ENCODE results near the gene KDELR1.

The KDELR1 gene

DNA sequence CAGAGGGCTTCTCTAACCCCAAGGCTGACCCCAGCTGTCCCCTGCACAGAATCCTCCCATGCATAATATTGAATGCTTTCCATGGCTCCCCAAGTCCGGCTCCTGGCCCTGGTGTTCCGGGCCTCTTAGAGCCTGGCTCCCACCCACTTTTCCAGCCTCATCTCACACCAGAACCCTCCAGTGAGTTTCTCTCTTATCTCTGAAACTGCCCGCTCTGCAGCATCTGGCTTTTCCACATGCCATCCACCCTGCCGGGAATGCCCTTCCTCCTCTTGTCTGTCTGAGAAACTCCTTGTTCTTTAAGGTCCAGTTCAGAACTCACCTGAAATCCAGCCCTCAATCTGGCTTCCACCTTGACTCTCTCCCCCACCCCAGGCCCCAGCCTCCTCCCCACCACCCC, 20.4 kb downstream of the KDELR1 start:
- no peak for DNase-seq

DNA sequence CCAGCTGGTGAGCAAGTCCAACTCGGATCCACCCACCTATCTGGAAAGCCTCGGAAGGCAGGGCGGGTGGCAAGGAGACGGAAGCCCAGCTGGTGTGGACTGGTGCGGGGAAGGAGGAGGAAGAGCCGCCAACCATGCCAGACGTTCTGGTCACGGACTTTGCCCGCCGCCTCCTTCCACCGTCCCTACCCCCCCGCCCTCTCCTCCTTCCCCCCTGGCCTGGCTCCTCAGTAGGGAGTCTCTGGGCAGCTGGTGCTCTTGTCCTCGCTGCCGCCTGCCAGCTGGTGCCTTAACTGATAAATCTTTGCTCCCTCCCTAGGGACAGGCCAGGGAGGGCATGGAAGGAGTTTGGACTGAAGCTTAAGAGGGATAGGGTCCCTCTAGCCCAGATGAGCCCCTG, 22.4 kb downstream of the KDELR1 start:
- no peak for DNase-seq

DNA sequence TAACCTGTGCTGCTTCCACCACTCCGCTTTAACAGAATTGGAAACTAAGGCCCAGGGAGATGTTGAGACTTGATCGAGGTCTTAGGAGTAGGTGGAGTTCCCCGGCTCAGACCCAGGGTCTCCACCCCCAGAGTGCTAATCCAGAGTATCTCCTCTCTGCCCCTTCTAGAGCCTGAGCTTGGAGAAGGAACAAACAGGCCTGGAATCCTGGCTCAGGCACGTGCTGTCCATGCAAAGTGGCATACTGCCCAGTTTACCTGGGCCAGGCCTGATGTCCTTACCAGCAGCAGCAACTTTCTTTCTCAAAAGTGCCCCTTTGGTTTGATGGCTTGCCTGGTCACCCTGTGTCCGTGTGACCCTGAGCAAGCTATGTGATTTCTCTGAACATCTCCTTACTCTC, 23.5 kb downstream of the KDELR1 start:
- DNase-seq: no peak

DNA sequence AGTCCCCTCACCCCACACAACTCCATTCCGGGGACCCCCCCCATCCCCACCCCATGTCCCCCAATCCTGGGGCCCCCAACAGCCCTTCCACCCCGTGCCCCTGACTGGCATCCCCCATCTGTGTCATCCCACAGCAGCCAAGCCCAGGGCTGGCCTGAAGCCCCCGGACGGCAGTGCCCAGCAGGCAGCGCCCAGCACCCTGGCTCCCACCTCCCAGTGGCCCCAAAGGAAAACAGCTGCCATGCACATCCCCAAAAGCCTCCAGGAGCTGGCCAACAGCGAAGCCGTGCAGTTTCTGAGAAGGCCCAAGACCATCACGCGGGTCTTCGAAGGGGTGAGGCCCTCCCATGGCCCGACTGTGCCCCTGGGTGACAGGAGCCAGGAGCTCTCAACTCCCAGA, 25.7 kb downstream of the KDELR1 start:
- DNase-seq: no peak

DNA sequence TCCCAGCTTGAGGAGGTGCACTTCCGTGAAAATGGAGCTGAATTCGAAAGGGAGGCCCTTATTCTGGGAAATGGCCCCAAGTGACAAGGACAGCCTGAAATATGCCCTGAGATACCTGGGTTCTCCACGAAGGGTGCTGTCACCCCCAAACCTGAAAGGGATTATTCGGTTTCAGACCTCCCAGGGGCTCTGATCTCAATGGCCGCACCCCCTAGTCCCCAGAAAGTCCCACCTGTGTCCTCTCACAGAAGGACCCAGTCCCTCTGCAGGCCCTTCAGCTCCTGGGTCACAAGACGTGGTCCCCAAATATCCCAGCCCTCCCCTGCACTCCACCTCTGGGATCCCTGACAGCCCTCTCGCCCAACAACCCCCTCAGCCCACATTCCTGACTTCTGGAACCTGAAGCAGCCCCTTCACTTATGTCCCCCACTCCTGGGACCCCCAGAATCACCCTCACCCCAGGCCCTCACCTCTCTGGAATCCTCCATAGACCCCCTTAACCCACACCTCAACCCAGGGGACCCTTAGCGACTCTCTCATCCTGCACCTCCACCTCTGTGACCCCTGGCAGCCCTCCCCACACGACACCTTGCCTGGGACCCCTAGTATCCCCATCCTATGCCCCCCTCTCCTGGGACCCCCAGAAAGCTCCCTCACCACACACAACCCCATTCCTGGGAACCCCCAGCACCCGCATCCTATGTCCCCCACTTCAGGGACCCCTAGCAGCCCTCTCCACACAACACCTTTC, 26.6 kb downstream of the KDELR1 start:
- no peak for DNase-seq

- DNase-seq: peak; percentile 97
Measured at GRCh38 chr19:48363810-48364597, 27.3 kb downstream of the KDELR1 start, which contains the start of the genes SYNGR4 and TMEM143. Gene SYNGR4 (plus strand): TSS chr19:48364367. CDS start chr19:48365843, 1,476 bp downstream. Gene TMEM143 (minus strand): TSS chr19:48363940. CDS start chr19:48363920, 20 bp downstream.

DNA sequence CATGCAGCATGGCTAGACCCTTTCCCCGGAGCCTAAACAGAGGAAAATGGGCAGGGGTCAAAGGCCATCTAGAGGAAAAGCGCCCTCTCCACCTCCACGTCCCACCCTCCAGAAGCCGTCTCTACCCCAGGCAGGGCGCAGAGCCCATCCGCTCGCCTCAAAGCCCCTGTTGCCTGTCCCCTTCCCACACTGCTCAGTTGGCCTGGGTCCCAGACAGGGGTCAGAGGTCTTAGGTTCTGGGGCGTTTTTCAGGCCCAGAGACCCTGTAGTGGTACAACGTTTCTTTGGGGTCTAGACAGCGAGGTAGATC, 27.9 kb downstream of the KDELR1 start:
- no peak for DNase-seq

DNA sequence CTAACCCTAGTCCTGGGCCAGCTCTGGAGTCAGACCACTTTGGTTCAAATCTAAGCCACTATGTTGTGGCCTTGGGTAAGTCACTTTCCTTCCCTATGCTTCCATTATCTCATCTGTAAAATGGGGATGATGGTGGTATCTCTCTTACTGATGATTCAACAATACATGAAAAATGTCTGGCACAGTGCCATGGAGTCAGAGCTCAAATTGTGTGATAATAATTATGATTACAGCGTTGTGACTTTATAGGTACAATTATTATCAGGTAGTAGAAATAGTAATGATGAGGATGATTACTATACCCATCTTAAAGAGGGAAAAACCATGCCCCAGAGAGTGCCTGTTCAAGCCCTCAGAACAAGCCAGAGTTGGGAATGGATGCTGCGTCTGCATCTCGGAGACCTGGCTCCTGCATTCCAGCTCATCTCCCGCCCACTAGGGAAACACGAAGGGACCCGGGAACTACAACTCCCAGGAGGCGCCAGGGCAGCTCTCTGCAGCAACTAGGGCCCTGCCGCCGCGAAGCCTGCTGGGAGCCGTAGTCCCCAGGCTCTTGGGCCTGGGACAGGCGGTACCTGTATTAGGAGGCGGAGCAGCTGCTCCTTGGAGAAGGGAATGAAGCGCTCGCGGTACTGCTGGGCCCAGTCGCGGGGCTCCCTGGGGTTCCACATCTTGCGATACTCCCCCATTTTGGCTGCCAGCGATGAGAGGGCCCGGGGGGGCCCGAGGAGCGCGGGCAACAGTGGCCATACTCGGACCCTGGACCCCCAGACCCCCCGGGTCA, 28.4 kb downstream of the KDELR1 start:
- peak; percentile 91 for DNase-seq

- no peak for DNase-seq
Measured at GRCh38 chr19:48361912-48362311, 29.4 kb downstream of the KDELR1 start.

GRCh38 chr19:48359123-48359522, 32.2 kb downstream of the KDELR1 start:
- DNase-seq: no peak

GRCh38 chr19:48355365-48355954, 35.9 kb downstream of the KDELR1 start:
- DNase-seq: no peak

GRCh38 chr19:48354332-48354992, 36.9 kb downstream of the KDELR1 start:
- no peak for DNase-seq

DNA sequence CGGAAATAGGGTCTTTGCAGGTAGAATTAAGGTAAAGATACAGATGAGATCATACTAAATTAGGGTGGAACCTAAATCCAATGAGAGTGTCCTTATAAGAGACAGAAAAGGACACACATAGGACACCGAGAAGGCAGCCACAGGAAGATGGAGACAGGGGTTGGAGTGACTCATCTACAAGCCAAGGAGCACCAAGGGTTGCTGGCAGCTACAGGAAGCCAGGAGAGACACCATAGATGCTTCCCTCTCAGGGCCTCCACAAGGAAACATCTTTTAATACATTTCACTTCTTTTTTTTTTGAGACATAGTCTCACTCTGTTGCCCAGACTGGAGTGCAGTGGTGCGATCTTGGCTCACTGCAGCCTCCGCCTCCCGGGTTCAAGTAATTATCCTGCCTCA, 37.7 kb downstream of the KDELR1 start:
- no peak for DNase-seq

DNA sequence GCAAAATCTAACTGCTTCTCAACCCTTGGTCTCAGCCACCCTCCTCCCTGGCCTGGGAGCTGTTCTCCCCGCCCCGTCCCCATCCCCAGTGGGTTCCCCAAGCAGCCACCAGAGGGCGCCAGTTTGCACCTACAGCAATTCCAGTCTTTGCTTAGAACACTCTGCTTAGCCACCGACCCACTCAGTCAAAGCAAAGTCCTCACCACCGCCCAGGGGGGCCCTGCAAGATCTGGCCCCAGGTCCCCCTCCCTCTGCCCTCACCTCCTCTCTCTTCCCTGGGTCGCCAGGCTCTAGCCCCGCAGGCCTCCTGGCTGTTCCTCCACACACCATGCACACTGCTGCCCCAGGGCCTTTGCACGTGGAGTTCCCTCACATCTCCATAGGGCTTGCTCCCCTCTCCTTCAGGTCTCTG, 40.0 kb downstream of the KDELR1 start:
- DNase-seq: peak; percentile 93

DNA sequence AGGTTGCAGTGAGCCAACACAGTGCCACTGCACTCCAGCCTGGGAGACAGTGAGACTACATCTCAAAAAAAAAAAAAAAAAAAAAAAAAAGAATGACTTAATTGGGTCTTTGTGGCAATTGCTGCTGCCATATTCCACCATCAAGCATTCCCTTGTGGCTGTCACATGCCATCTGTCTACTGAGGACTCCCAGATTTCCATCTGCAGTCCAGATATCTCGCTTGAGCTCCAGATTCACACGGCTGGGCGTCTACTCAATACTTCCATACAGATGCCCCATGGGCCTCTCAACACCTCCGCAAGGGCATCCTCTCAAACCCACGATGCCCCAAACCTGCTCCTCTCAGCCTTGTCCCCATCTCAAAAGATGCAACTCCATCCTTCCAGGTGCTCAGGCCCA, 40.5 kb downstream of the KDELR1 start:
- no peak for DNase-seq

DNA sequence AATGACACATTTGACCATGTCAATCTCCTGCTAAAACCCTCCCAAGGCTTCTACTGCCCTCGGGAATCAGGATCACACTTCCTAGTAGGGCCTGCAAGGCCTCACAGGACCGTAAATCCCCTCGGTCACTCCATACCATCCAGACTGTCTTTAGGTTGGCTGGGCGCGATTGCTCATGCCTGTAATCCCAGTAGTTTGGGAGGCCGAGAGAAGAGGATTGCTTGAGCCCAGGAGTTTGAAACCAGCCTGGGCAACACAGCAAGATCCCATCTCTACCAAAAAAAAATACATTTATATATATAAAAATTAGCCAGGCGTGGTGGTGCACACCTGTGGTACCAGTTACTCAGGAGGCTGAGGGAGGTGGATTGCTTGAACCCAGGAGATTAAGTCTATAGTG, 42.6 kb downstream of the KDELR1 start:
- DNase-seq: no peak

DNA sequence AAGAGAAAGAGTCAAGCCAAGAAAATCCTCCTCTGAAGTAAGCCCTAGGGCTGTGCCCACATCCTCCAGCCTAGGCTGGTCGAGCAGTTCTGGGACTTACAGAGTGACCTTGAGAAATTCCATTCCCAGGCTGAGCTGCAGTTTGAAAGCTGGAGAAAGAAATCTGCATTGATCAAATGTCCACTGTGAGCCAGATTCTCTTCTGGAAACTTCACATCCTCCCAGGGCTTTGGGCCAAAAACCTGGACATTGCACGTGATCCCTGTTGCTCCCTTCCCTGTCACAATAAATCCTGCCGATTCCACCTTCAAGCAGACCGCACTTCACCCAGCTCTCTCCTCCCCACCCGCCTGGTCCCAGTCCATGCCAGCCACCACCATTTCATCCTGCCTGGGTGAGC, 43.3 kb downstream of the KDELR1 start:
- DNase-seq: no peak

GRCh38 chr19:48346191-48346590, 45.2 kb downstream of the KDELR1 start:
- DNase-seq: no peak

- DNase-seq: no peak
Measured at GRCh38 chr19:48344892-48345291, 46.5 kb downstream of the KDELR1 start.

- no peak for DNase-seq
Measured at GRCh38 chr19:48342841-48343540, 48.4 kb downstream of the KDELR1 start.

DNA sequence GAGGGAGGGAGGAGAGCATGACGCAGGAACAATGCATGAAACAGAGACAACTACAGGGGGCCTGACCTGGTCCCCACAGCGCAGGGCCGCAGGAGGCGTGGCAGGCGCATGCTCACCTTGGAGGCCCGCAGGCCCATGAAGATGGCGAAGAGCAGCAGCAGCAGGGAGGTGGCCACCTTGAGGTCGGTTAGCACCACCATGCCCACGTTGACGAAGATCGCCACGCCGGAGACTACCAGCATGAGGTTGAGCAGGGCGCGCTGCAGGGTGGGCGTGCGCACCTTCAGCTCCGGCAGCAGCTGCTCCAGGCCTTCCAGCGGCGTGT, 49.0 kb downstream of the KDELR1 start:
- DNase-seq: no peak

All from activated CD8-positive, alpha-beta memory T cell treated with anti-CD3 and anti-CD28 coated beads for 24 hours (primary cell).